ACHN (cell line): ENCODE data around the gene PRSS56.

Experiments used
- DNase-seq: peaks from one replicate; pipeline ENCODE4 v3.0.0-alpha.2; 2015
- in situ Hi-C: cut with HindIII; loops from 2 replicates; pipeline ENCODE4 v1.10.0; 2017; ENCODE audit warnings: low sequenced_read_pairs, low pct_ligation_motif_present, low pct_unique_long_range_greater_than_20kb

The PRSS56 gene

GRCh38 chr2:232497348-232497747 is 22.8 kb upstream of the PRSS56 start:
- DNase-seq = no peak
- in situ Hi-C loops = no loop called here

GRCh38 chr2:232498452-232498851 is 21.7 kb upstream of the PRSS56 start:
- no peak for DNase-seq
- in situ Hi-C loops = no loop called here

DNA sequence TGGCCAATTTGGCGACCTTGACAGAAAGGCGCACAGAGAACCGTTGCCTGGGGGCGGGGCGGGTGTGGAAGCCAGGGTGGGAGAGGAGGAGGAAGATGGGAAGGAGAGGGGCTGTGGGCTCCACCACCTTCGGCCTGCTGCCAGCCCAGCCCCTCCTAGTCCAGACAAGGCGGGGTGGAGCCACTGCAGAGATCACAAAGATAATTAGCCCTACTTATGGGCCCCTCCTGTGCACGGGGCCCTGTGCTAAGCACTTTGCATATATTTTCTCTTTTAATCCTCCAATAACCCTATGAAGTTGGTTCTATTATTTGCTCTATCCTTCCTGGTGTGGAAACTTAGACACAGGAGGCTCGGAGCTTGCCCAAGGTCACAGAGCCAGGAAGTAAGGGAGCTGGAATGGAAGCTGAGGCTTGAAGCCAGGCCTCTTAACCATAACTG is 18.8 kb upstream of the PRSS56 start:
- no peak for DNase-seq
- in situ Hi-C loops = no loop called here

DNA sequence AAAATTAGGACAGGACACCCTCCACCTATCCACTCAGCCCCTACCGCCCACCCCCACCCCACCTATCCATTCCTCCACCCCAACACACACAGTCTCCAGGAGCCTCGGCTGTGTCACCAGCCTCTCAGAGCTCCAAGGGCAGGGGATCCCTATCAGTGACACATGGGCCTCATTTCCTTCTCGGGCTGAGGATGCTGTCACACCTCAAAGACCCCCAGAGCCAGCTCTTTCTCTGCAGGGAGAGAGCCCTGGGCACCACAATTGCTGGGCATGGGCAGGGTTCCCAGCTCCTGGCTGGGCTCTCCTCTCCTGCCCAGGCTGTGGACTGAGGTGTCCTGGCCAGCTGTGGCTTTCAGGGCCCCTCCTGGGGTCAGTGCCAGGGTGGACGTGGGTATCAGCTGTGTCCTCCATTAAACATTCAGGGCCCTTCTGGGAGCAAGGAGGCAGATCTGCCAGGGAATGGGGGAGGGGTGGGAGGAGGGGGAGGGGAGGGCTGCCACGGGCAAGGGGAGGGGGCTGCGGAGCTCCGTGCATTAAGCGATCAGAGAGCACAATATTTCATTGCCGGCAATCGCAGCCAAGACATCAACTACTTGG is 18.3 kb upstream of the PRSS56 start:
- DNase-seq = no peak
- in situ Hi-C loops = no loop called here

- in situ Hi-C loops = no loop called here
- no peak for DNase-seq
These were observed 17.7 kb upstream of the PRSS56 start for GRCh38 chr2:232502511-232502910.

GRCh38 chr2:232502911-232503808 is 17.0 kb upstream of the PRSS56 start:
- no peak for DNase-seq
- in situ Hi-C loops = no loop called here

GRCh38 chr2:232503809-232504323 is 16.3 kb upstream of the PRSS56 start:
- in situ Hi-C loops = no loop called here
- no peak for DNase-seq

- in situ Hi-C loops = no loop called here
- no peak for DNase-seq
These were observed 15.8 kb upstream of the PRSS56 start for GRCh38 chr2:232504438-232504837.

GRCh38 chr2:232505856-232506255 is 14.3 kb upstream of the PRSS56 start:
- no peak for DNase-seq
- in situ Hi-C loops = no loop called here

- DNase-seq = no peak
- in situ Hi-C loops = no loop called here
These were observed 13.5 kb upstream of the PRSS56 start for GRCh38 chr2:232506709-232507108.

- in situ Hi-C loops = no loop called here
These were observed 11.9 kb upstream of the PRSS56 start for GRCh38 chr2:232508251-232508650.

DNA sequence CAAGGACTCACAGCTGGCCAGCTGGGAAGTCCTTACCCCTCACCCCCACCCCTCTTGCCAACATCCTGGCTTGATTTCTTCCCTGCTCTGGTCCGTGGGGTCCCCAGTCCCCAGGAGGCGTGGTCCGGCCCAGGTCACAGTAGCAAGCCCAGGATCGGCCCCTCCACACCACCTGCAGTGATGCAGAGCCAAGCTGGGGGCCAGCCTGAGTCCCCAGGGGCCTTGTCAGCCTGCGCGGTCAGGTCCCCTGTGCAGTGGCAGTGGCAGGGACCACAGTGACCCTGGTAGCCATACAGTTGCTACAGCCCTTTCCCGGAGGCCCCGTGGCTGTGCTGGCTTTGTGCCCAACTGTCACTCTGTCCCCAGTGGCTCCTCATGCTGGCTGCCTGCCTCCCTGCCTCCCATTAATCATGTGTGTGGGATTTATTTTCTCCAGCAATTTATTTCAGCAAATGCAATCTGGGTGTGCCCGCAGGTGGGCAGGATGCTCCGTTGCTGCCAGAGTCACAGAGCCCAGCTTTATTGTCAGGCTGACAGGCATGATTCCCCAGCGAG is 8.8 kb upstream of the PRSS56 start:
- no peak for DNase-seq
- in situ Hi-C loops = no loop called here

More at GRCh38 chr2:232508251-232508650, 11.9 kb upstream of the PRSS56 start:
- DNase-seq = no peak

DNA sequence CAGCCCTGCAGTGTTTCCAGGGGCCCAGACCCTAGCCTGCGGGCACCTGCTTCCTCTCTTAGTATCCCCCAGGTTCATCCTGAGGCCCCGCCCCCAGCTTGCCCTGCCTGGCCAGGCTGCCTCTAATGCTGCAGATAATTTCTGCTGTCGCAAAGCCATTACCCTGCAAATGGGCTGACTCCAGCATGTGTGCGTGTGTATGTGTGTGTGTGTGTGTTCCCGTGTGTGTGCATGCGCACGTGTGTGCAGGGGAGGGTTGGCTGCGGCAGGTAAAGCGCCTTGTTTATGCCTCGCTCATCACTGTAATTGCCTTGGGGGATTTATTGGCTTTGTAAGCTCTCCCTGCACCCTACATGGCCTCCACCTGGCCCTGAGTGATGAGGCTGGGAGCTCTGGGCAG is 7.6 kb upstream of the PRSS56 start:
- DNase-seq = no peak
- in situ Hi-C loops = no loop called here

DNA sequence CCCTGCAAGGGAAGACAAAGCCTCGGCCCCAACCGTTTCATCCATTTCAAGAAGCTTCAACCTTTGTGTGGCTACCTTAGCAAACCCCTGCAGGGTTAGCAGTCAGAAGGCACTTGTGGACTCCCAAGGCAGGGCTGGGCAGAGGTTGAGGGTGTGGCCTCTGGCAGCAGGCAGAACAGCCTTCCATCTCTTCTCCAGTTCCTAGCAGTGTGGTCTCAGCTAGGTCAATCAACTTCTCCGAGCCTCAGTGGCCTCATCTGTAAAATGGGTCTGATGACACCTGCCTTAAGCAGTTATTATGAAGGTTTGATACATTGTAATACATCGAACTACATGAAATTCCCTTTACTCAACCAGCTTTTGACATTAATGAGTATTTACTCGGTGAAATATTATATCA is 6.8 kb upstream of the PRSS56 start:
- no peak for DNase-seq
- in situ Hi-C loops = no loop called here

DNA sequence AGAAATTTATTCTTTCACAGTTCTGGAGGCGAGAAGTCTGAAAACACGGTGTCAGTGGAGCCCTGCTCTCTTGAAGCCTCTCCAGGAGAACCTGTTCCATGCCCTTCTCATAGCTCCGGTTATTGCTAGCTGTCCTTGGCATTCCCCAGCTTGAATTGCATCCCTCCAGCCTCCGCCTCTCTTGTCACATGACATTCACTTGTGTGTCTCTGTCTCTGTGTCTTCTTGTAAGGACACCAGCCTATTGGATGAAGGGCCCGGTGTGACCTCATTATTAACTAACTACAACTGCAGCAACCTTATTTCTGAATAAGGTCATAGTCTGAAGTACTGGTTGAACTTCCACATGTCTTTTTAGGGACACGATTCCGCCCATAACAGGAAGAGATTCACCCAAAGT is 4.5 kb upstream of the PRSS56 start:
- in situ Hi-C loops = no loop called here
- no peak for DNase-seq

DNA sequence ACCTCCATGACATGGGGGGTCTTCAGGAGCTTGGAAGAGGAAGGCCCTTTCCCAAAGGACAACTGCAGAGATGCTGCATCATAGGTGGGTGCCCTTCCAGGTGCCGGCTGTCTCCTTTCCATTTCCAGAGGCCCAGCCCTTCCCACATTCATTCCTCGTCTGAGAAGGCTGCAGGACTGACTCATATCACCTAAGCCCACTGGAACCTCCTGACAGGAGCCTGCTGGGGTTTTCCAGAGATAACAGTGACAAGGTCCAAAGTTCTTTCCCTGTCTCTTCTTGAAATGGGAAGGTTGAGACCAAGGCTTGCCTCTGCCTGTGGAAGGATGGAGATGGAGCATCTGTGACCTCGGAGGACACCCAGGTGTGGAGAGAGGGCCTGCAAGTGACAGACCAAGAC is 3.6 kb upstream of the PRSS56 start:
- no peak for DNase-seq
- in situ Hi-C loops = no loop called here

GRCh38 chr2:232518844-232519243 is 1.3 kb upstream of the PRSS56 start:
- in situ Hi-C loops = no loop called here

DNA sequence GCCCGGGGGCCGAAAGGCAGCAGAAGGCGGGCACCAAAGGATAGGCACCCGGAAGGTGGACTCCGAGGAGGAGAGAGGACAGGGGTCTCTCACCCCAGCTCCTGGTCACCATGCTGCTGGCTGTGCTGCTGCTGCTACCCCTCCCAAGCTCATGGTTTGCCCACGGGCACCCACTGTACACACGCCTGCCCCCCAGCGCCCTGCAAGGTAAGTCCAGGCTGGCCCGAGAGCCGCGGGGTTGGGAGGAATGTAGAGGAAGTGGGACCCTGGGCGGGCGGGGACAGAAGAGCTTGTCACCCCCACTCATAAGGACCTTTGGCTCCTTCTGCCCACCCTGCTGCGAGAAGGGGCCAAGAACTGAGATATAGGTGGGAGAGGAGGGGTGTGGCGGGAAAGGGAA is 301 bp downstream of the PRSS56 start:
- in situ Hi-C loops = no loop called here
- DNase-seq = no peak

More at GRCh38 chr2:232518844-232519243, 1.3 kb upstream of the PRSS56 start:
- no peak for DNase-seq

DNA sequence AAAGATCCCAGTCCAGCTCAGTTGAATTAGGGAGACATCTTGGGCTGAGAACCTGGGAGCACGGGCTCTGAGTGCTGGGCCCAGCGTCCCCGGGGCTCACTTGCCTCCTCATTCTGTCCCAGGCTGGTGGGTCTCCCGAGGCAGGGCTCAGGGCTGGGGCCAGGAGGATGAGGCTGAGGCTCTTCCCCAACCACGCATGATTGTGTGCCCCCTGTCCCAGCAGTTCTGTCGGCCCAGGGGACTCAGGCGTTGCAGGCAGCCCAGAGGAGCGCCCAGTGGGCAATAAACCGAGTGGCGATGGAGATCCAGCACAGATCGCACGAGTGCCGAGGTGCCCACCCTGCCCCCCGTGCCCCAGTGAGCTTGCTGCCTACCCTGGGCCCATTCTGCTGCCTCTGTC is 910 bp downstream of the PRSS56 start:
- in situ Hi-C loops = no loop called here
- DNase-seq = no peak
